ENCODE measurements around the gene OSCAR. TPM values are rescaled to one million over a fixed set of nuclear protein-coding genes. Genes with fewer than 3 reads are reported as not detected.
"Not testable (repeated sequence)": the region's sequence is repeated elsewhere in the genome, so short reads cannot be mapped to it uniquely, and the experiment has no call there.

The OSCAR gene
- total RNA-seq, 1 donor from 2014 or later, result 0.52 TPM

- Histone ChIP-seq H3K9ac (ENCODE audit: low read depth in 1 of 3, low read length in 3 of 3) (no peak overlapping the region), H3K4me3 (ENCODE audit: low read length in 3 of 3) (no peak overlapping the region), H3K9me3 (ENCODE audit: control insufficient read depth in 3 of 3, low read length in 3 of 3) (no peaks in the 10 kb centered on the region), H3K4me1 (ENCODE audit: control insufficient read depth in 3 of 3, insufficient read depth in 3 of 3, low read length in 3 of 3) (peaks cover 8 to 11% (median 11%) of the 10 kb centered on the region in 3 donors), H3K36me3 (ENCODE audit: control insufficient read depth in 3 of 3, insufficient read depth in 3 of 3, low read length in 3 of 3) (peaks cover 47 to 50% (median 48%) of the 10 kb centered on the region in 3 donors), H3K27ac (ENCODE audit: low read depth, low read length) (no peak overlapping the region), H3K27me3 (ENCODE audit: control insufficient read depth in 3 of 3, insufficient read depth in 3 of 3, low read length in 3 of 3) (no peaks in the 10 kb centered on the region)
These were observed 6.1 kb upstream of the OSCAR start for GRCh38 chr19:54106716-54107115.

DNA sequence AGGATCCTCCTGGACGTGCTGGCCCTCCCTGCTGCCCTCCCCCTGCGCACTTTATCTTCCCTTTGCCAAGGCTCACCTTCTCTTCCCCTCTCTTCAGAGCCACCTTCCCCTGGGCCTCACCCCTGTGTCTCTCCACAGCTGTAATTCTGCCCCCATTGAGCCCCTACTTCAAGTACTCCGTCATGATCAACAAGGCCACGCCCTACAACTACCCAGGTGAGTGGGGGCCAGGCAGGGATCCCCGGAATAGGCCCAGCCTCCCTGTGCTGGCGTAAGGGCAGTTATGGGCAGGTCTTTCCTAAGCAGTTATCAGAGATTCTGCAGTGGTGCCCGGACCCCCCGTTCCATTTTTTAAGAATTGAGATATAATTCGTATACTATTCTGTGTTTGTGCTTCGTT, 5.2 kb upstream of the OSCAR start:
- H3K4me1 ChIP-seq (ENCODE audit: control insufficient read depth in 3 of 3, insufficient read depth in 3 of 3, low read length in 3 of 3), result peaks cover 8 to 11% (median 11%) of the 10 kb centered on the region in 3 donors
- H3K36me3 ChIP-seq (ENCODE audit: control insufficient read depth in 3 of 3, insufficient read depth in 3 of 3, low read length in 3 of 3), result peaks cover 44 to 47% (median 46%) of the 10 kb centered on the region in 3 donors
- no peaks in the 10 kb centered on the region for H3K9me3 ChIP-seq (ENCODE audit: control insufficient read depth in 3 of 3, low read length in 3 of 3)
- H3K4me3 ChIP-seq (ENCODE audit: low read length in 3 of 3), result no peak overlapping the region
- H3K9ac ChIP-seq (ENCODE audit: low read depth in 1 of 3, low read length in 3 of 3), result no peak overlapping the region
- H3K27ac ChIP-seq (ENCODE audit: low read depth, low read length), result no peak overlapping the region
- H3K27me3 ChIP-seq (ENCODE audit: control insufficient read depth in 3 of 3, insufficient read depth in 3 of 3, low read length in 3 of 3), result no peaks in the 10 kb centered on the region

- no peaks in the 10 kb centered on the region for H3K9me3 ChIP-seq (ENCODE audit: control insufficient read depth in 3 of 3, low read length in 3 of 3)
- H3K36me3 ChIP-seq (ENCODE audit: control insufficient read depth in 3 of 3, insufficient read depth in 3 of 3, low read length in 3 of 3), result peaks cover 39 to 42% (median 41%) of the 10 kb centered on the region in 3 donors
- no peak overlapping the region for H3K4me3 ChIP-seq (ENCODE audit: low read length in 3 of 3)
- peaks cover 8 to 11% (median 11%) of the 10 kb centered on the region in 3 donors for H3K4me1 ChIP-seq (ENCODE audit: control insufficient read depth in 3 of 3, insufficient read depth in 3 of 3, low read length in 3 of 3)
- H3K27me3 ChIP-seq (ENCODE audit: control insufficient read depth in 3 of 3, insufficient read depth in 3 of 3, low read length in 3 of 3), result no peaks in the 10 kb centered on the region
- H3K9ac ChIP-seq (ENCODE audit: low read depth in 1 of 3, low read length in 3 of 3), result no peak overlapping the region
- H3K27ac ChIP-seq (ENCODE audit: low read depth, low read length), result no peak overlapping the region
These were observed 4.6 kb upstream of the OSCAR start for GRCh38 chr19:54104998-54105715.

- H3K27ac ChIP-seq (ENCODE audit: low read depth, low read length), result peak within 1 kb of the TSS; percentile 70
- peaks cover 17 to 20% (median 19%) of the 10 kb centered on the region in 3 donors for H3K36me3 ChIP-seq (ENCODE audit: control insufficient read depth in 3 of 3, insufficient read depth in 3 of 3, low read length in 3 of 3)
- H3K9me3 ChIP-seq (ENCODE audit: control insufficient read depth in 3 of 3, low read length in 3 of 3), result no peaks in the 10 kb centered on the region
- H3K9ac ChIP-seq (ENCODE audit: low read depth in 1 of 3, low read length in 3 of 3), result peak within 1 kb of the TSS; percentile 91 to 97 (median 91)
- peak within 1 kb of the TSS; percentile 85 to 97 (median 93) for H3K4me3 ChIP-seq (ENCODE audit: low read length in 3 of 3)
- peaks cover 0 to 4% (median 0%) of the 10 kb centered on the region in 3 donors for H3K27me3 ChIP-seq (ENCODE audit: control insufficient read depth in 3 of 3, insufficient read depth in 3 of 3, low read length in 3 of 3)
- H3K4me1 ChIP-seq (ENCODE audit: control insufficient read depth in 3 of 3, insufficient read depth in 3 of 3, low read length in 3 of 3), result peaks cover 8 to 11% (median 11%) of the 10 kb centered on the region in 3 donors
These were observed 2.0 kb upstream of the OSCAR start, which contains the start of gene NDUFA3 for GRCh38 chr19:54102421-54103169. TSS of gene NDUFA3 (plus strand) at chr19:54102855. CDS start at chr19:54102879, 24 bp downstream.

- not testable (repeated sequence) for H3K4me3 ChIP-seq (ENCODE audit: low read length in 3 of 3); H3K27ac ChIP-seq (ENCODE audit: low read depth, low read length); H3K9me3 ChIP-seq (ENCODE audit: control insufficient read depth in 3 of 3, low read length in 3 of 3); H3K9ac ChIP-seq (ENCODE audit: low read depth in 1 of 3, low read length in 3 of 3); H3K36me3 ChIP-seq (ENCODE audit: control insufficient read depth in 3 of 3, insufficient read depth in 3 of 3, low read length in 3 of 3)
- Histone ChIP-seq H3K27me3 (ENCODE audit: control insufficient read depth in 3 of 3, insufficient read depth in 3 of 3, low read length in 3 of 3) (peaks cover 13 to 19% (median 16%) of the 10 kb centered on the region in 3 donors), H3K4me1 (ENCODE audit: control insufficient read depth in 3 of 3, insufficient read depth in 3 of 3, low read length in 3 of 3) (peaks cover 11 to 15% (median 11%) of the 10 kb centered on the region in 3 donors)
These were observed 724 bp downstream of the OSCAR start for GRCh38 chr19:54099903-54100255.

- Histone ChIP-seq H3K27ac (ENCODE audit: low read depth, low read length) (no peak overlapping the region), H3K4me1 (ENCODE audit: control insufficient read depth in 3 of 3, insufficient read depth in 3 of 3, low read length in 3 of 3) (peaks cover 11 to 15% (median 11%) of the 10 kb centered on the region in 3 donors), H3K4me3 (ENCODE audit: low read length in 3 of 3) (no peak overlapping the region), H3K9ac (ENCODE audit: low read depth in 1 of 3, low read length in 3 of 3) (no peak overlapping the region), H3K36me3 (ENCODE audit: control insufficient read depth in 3 of 3, insufficient read depth in 3 of 3, low read length in 3 of 3) (peaks cover 0 to 1% (median 0%) of the 10 kb centered on the region in 3 donors), H3K9me3 (ENCODE audit: control insufficient read depth in 3 of 3, low read length in 3 of 3) (no peaks in the 10 kb centered on the region), H3K27me3 (ENCODE audit: control insufficient read depth in 3 of 3, insufficient read depth in 3 of 3, low read length in 3 of 3) (peaks cover 14 to 24% (median 20%) of the 10 kb centered on the region in 3 donors)
These were observed 1.3 kb downstream of the OSCAR start for GRCh38 chr19:54099190-54099902.

- peaks cover 14 to 28% (median 20%) of the 10 kb centered on the region in 3 donors for H3K27me3 ChIP-seq (ENCODE audit: control insufficient read depth in 3 of 3, insufficient read depth in 3 of 3, low read length in 3 of 3)
- peak overlapping the region in 1 of 3 donors; percentile 49 for H3K4me3 ChIP-seq (ENCODE audit: low read length in 3 of 3)
- no peak overlapping the region for H3K27ac ChIP-seq (ENCODE audit: low read depth, low read length)
- H3K9ac ChIP-seq (ENCODE audit: low read depth in 1 of 3, low read length in 3 of 3), result peak overlapping the region in 1 of 3 donors; percentile 57
- peaks cover 0 to 4% (median 2%) of the 10 kb centered on the region in 3 donors for H3K4me1 ChIP-seq (ENCODE audit: control insufficient read depth in 3 of 3, insufficient read depth in 3 of 3, low read length in 3 of 3)
- H3K36me3 ChIP-seq (ENCODE audit: control insufficient read depth in 3 of 3, insufficient read depth in 3 of 3, low read length in 3 of 3), result no peaks in the 10 kb centered on the region
- H3K9me3 ChIP-seq (ENCODE audit: control insufficient read depth in 3 of 3, low read length in 3 of 3), result no peaks in the 10 kb centered on the region
These were observed 3.9 kb downstream of the OSCAR start for GRCh38 chr19:54096617-54097106.

DNA sequence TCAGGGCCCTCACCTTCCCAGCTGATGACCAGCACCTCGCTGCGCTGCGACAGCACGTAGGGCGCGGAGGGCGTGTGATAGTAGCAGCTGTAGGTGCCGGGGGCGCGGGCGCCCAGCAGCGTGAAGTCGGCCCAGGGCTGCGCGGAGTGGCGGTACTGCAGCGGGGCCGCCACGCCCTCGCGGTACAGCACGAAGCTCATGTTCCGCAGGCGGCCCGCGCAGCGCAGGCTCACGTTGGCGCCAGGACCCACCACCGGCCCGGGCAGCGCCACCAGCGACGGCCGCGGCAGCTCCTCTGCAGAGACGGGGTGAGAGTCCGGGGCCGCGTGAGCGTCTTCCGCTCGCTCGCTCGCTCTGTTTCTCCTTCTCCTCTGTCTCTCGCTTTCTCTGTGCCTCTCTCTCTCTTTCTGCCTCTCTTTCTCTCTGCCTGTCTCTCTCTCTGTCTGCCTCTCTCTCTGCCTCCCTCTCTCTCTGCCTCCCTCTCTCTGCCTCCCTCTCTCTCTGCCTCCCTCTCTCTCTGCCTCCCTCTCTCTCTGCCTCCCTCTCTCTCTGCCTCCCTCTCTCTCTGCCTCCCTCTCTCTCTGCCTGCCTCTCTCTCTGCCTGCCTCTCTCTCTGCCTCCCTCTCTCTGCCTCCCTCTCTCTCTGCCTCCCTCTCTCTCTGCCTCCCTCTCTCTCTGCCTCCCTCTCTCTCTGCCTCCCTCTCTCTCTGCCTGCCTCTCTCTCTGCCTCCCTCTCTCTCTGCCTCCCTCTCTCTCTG, 4.6 kb downstream of the OSCAR start:
- Histone ChIP-seq H3K4me3 (ENCODE audit: low read length in 3 of 3) (peak overlapping the region; percentile 22 to 49 (median 40)), H3K27me3 (ENCODE audit: control insufficient read depth in 3 of 3, insufficient read depth in 3 of 3, low read length in 3 of 3) (peaks cover 17 to 28% (median 20%) of the 10 kb centered on the region in 3 donors), H3K9ac (ENCODE audit: low read depth in 1 of 3, low read length in 3 of 3) (peak overlapping the region in 1 of 3 donors; percentile 16)
- not testable (repeated sequence) for H3K9me3 ChIP-seq (ENCODE audit: control insufficient read depth in 3 of 3, low read length in 3 of 3); H3K4me1 ChIP-seq (ENCODE audit: control insufficient read depth in 3 of 3, insufficient read depth in 3 of 3, low read length in 3 of 3); H3K27ac ChIP-seq (ENCODE audit: low read depth, low read length); H3K36me3 ChIP-seq (ENCODE audit: control insufficient read depth in 3 of 3, insufficient read depth in 3 of 3, low read length in 3 of 3)

Data from skeletal muscle tissue (tissue), 4 donors.